ENCODE data around the gene RNPS1.
A peak's percentile ranks its signal among the peaks of the same experiment; 100 is the strongest.

Gene RNPS1, protein sequence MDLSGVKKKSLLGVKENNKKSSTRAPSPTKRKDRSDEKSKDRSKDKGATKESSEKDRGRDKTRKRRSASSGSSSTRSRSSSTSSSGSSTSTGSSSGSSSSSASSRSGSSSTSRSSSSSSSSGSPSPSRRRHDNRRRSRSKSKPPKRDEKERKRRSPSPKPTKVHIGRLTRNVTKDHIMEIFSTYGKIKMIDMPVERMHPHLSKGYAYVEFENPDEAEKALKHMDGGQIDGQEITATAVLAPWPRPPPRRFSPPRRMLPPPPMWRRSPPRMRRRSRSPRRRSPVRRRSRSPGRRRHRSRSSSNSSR

DNA sequence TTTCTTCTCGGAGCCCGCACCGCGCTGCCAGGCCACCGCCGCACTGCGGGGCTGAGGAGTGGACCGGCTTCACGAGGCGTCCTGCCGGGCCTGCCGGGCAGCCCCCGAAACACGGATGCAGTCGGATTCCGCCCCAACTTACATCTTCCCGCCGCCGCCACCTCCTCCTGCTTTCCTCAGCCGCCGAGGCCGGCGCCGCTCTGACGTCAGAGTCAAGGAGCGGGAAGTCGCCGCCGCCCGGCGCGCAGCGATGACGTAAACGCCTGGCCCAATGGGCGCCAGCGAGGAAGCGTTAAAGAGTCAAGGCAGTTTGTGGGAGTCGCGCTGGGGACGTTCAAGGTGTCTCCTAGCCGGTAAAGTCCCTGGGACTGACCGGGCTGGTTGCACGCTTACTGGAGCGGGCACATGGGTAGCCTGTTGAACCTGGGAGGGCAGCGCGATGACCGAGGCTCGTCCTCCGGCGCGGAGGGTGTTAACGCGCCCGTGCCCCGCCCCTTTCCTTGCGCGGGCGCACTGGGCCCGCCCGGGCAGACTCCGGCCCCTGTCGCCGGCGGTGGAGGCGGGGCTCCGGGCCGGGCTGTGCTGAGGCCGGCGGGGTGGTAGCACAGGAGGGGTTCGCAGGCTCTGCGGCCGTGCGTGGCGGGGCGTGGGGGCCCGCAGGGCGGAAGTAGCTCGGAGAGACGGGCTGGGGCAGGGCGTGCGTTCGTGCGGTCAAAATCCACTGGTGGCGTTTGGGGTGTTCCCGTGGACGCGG lies at the start of gene RNPS1:
Gene RNPS1 (minus strand): TSS at position 214 of the 754 bp plus-strand sequence. CDS start 3,483 bp downstream, outside the sequence.
- DNase-seq: peak; percentile 64

DNA sequence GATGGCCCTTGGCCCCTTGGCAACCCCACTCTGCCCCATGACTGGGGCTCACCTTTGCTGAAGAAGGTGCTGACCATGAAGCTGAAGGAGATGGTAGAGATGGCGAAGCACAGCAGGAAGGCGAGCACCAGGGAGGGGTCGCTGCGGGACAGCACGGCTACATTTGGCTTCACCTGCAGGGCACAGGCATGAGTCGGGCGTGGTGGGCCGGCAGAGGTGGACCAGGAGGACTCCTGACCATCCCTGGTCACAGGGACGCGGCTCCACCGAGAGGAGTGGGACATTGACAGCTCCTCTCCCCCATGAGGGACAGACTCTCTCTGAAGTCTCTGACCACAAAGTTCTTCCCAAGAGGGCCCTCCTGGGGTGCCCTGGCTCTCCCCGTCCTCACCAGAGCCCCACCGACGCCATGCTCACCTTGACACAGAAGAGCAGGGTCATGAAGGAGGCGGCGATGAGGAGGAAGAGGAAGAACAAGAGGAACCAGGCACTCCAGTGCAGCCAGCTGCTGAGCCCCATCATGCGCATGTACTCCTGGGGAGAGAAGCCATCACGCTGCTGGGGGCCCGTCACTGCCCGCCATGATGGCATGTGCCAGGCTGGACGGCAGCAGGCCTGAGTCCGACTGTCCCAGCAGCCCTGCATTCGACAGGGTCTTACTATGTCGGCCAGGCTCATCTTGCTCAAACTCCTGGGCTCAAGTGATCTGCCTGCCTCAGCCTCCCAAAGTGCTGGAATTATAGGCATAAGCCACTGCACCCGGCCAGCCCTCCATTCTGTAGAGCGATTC lies 49.5 kb upstream of the RNPS1 start:
- DNase-seq: no peak

DNA sequence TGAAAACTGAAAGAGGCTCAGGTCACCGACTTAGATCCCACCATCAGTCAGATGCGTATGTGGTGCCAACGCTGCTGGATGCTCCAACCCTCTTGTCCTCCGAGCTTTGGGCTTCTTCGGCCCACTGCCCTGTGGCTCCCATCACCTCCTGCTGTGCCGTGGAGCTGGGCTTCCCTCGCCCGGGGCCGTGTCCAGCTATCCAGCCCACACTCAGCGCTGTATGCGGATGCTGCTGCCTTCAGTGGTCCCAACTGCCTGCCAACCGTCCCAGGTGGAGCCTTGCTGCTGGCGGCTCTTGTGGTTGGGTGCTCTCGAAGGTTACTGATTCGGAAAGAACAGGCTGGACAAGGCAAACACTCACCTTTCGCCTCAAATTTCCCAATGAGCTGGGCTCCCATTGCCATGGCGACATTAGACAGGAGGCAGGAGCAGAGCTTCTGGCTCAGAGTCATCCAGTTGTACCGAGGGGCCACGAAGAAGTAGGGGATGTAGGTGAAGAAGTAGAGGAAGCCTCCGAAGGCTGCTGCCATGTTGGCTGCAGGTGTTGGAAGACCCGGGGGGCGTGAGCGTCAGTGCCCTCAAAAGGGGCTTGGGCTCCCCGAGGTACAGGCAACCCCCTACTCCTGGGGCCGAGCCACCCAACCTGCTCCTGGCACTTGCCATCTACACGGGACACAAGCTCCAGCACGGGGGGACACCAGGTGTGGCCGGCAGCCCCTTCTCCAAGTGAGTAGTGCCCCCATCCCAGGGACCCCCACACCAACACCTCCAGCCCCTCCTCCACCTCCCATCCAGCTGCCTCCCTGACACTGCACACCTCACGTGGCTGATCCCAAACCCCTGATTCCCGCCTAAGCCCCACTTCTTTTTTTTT lies 40.4 kb upstream of the RNPS1 start:
- DNase-seq: no peak

DNA sequence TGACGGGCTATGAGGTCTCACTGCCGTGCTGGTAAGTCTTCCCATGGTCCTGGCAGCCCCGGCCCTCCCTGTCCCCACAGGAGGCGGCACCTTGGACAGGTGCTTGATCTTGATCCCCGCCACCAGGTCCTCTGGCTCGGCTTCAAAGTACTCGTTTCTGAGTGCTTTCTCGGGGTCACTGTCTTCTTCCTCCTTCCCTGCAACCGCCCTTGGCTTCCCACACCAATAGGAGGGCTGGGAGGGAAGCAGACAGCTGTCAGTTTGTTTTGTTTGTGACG lies 31.9 kb upstream of the RNPS1 start:
- DNase-seq: no peak

DNA sequence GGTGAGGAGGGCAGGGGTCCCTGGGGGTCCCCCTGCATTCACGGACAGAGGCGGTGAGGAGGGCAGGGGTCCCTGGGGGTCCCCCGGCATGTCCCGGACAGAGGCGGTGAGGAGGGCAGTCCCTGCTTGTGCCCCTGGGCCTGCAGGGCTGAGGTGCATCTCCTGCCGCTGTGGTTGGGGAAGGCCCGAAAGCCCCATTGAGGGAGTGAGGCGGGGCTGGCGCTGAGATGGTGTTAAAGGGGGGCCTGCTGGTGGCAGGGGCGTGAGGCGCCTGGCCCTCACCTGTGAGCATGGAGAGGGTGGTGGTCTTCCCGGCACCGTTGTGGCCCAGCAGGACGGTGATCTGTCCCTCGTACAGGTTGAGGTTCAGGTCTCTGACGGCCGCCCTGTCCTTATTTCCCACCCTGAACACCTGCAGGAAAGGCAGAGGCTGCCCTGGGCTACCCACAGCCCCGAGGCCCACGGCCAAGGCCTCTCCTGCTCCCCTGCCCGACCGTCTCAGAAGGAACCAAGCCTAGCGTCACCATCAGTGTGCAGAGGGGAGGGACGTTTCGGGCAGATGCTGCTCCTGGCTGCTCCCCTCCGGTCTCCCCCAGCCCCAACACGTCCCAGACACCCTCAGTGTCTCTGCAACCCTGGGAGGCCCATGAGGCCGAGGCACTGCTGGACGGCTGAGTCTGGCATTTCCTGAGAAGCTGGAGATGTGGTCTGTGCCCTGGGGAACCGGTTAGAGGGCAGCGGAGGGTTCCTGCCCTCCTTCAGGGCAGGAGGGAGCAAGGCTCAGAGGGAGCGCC lies 31.4 kb upstream of the RNPS1 start:
- DNase-seq: no peak

DNA sequence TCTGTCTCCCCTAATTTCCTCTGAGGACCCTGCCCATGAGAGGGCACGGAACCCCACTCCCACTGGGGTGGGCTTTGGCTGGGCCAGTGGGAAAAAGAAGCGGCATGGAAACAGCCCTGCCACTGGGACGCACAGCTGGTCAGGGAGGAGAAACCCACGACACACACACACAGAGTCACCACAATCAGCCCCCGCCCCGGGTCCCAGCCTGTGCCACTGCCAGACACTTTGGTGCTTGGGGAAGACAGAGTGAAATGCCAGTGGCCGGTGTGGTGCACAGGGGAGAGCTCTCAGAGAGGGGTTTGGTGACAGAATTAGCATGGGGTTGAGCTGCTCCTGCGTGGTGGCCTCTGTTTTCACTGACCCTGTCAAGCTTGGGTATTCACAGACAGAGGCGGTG lies 30.7 kb upstream of the RNPS1 start:
- no peak for DNase-seq

DNA sequence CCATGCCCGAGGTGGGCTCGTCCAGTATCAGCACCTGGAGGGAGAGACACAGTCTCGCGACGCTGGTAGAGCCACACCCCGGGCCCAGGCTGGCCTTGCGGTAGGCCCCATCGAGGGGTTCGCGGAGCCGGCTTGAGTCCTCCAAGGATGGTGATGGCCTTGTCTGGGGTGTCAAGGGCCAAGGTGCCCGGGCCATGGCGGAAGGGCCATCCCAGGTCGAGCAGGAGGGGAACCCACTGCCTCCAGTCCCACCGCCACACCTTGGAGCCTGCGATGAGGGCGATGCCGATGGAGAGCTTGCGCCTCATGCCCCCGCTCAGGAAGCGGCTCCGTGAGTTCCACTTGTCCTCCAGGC lies 29.6 kb upstream of the RNPS1 start:
- no peak for DNase-seq

DNA sequence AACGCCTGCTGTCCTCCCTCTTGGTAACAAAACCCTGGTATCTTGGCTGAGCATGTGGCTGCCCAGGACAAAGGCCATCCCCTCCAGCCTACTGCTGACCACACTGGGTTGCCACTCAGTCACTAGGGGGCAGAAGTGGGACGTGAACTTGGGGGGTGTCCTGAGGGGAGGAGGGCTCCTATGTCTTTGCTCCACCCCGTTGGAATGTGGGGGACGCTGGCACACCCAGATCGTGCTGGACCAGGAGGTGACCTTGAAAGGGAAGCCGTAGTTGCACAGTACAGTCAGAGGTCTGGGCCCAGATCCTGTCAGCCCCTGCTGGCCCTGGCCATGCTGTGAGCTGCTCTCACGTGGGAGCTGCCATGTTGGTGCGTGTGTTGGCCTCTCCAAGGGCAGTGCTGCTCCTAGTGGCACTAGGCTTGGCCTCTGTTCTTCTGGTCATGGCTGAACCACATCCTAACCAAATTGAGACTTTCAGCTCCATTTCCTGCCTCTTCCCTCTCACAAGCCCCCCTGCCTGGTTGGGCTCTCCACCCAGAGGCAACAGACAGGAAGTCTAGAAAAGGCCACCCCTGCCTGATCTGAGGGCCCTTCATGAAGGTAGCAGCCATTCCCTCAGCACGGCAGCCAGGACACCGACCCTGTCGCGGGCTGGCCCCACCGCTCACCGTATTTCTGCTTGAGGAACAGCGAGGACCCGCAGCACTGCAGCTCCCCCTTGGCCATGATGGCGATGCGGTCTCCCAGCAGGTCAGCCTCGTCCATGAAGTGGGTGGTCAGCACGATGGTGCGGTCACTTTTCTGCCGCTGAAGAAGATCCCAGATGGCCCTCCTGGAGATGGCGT lies 29.0 kb upstream of the RNPS1 start:
- no peak for DNase-seq

DNA sequence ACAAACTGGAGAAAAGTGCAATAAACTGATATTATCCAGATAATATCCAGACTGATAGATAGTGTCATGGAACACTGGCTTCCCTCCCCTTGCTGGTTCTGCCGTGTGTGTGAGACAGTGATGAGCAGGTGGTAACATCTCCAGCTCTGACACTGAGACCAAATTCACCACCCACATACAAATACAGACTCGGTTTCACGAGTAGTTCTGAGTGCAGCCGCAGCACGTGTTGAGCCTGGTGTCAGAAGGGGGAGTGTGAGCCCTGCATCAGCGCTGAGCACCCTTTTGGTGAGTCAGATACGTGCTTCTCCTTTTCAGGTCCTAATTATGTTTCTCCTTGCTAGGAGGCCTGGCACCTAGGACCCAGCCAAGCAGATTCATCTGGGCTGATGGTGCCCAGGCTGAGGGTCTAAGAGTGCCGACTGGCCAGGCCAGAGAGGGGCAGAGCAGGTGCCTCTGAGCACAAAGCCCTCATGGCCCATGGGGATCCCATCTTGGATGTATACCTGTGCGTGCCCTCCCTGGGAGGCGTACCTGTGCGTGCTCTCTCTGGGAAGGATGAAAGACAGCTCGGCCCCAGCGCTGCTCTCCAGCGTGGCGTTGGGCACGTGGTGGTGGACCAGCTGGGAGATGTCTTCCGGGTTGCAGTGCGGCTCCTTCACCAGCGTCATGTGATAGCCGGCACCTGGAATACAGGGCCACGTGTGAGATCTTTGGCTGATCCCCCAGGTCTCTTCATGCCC lies 27.3 kb upstream of the RNPS1 start:
- no peak for DNase-seq

DNA sequence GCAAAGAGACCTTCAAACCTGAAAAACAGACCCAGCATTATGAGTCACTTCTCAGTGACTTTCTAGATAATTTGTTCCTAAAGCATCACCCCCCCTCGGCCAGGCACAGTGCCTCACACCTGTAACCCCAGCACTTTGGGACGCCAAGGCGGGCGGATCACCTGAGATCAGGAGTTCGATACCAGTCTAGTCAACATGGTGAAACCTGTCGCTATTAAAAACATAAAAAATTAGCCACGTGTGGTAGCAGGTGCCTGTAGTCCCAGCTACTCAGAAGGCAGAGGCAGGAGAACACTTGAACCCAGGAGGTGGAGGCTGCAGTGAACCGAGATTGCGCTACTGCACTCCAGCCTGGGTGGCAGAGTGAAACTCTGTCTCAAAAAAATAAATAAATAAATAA lies 24.3 kb upstream of the RNPS1 start:
- DNase-seq: no peak

DNA sequence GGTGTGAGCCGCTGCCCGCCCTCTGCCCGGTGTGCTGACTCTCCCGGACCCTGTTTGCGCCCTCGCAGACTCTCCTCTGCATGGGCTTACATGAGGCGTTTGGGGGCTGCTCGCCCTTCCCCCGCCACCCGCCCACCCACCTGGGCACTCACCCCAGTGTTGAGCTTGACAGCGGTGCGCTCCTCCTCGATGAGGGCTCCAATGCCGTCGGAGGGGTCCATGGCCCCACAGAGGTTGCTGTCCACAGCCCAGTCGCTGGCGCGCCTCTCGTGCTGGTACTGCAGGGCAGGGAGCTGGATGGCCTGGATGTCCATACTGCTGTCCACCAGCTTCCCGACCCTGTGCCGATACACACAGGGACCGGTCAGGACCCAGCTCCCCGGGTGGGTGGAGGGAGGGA lies 21.4 kb upstream of the RNPS1 start:
- no peak for DNase-seq

DNA sequence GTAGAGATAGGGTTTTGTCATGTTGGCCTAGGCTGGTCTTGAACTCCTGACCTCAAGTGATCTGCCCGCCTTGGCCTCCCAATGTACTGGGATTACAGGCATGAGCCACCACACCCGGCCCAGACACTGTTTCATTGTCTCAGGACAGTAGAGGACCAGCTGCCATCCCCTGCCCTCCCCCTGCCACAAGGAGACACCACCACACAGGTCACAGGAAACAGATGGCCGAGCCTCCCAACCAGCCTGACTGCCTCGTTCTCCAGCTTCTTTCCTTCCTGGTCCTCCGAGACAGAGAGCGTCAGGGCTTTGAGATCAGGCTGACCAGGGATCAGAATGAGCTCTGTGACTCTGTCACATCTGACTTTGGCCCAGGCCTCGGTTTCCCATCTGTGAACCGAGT lies 20.8 kb upstream of the RNPS1 start:
- DNase-seq: no peak

DNA sequence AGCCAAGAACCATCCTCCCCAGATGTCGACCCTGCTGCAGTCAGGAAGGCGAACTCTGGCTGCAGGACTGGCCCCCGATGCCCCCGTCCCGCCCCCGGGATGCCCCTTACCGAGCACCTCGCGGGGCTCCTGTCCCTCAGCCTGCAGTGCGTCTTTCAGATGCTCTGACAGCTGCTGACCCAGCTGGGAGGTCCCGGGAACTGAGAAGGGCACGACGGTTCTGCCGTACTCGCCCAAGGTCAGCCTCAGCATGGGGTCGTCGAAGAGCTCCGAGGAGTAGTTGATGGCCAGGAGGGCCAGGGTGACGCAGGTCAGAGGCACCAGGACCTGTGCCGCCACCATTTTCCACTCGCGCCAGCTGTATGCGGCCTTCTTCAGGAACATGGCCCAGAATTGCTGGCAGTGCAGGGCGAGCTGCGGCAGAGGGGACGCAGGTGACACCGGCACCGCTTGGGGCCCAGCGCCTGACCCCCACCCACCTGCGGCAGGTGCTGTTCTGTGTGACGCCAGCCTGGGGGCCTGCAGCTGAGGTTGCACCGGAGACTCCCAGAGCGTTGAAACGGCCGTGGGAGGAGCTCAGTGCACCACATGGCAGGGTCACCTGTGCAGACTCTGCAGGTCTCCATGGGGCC lies 20.1 kb upstream of the RNPS1 start:
- no peak for DNase-seq

DNA sequence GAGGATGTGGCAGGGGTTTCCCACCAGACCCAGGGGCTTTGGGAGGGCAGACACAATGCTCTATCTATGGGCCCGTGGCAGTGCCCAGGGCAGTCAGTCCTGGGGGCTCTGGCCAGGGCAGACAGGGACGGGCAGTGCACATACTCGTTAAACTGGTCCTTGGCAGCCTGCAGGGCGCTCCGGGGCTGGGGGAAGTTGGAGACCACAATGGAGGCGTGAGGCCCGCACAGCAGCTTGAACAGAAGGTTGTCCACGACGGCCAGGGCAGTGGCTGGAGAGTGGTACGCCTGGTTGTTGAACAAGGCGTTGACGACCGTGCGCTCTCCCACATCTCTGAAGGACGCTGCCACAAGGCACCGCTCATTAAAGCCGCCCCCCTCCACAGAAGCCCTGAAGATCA lies 18.6 kb upstream of the RNPS1 start:
- no peak for DNase-seq

DNA sequence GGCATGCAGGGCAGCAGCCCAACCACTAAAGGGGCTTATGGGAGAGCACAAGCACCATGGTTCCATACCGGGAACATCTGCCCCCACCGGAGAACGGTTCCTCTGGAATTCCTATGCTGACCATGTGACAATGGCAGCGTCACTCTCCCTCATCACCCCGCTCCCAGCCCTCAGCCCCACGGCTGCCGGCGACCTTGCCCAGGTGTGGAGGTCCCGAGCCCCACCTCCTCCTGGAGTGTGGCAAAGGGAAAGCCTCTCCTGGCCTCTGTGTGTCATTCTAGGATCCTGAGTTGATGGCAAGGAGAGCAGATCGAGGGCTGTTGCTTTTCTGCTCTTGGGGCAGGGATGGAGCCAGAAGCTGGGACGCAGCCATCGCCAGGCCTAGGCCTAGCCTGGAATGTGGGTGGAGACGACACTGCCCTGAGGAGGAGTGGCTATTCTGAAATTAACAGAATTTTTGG lies 17.8 kb upstream of the RNPS1 start:
- DNase-seq: no peak

DNA sequence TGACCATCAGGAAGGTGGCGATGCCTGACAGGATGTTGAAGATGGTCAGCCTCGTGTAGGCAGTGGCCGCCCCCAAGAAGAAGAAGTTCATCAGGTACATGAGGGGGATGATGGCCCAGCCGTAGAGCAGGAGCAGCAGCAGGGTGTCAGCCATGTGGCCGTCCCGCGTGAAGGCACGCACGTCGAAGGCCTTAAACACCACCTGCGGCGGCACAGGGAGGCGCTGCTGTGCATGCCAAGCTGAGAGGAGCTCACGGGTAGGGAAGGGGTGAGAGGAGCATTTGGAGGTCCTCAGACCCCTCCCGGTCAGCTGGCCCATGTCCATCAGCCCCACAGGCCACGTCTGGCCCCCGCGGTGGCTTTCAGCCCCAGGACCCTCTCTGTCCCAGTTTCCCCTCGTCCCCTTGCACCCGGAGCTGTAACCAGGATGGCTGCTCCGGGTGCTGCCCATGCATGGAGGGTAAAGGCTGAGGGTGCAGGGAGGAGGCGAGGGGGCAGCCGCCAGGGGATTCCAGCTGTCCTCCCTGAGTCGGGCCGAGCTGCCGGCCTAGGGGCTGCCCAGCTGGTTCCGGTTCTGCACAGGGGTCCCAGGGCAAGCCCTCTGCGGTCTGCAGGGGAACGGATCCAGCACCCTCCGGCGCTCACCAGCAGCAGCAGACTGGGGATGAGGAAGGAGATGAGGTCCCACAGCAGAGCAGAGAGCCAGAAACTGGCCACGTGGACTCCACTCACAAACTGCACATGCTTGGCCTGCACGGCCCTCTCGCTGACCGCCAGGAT lies 17.1 kb upstream of the RNPS1 start:
- DNase-seq: no peak

DNA sequence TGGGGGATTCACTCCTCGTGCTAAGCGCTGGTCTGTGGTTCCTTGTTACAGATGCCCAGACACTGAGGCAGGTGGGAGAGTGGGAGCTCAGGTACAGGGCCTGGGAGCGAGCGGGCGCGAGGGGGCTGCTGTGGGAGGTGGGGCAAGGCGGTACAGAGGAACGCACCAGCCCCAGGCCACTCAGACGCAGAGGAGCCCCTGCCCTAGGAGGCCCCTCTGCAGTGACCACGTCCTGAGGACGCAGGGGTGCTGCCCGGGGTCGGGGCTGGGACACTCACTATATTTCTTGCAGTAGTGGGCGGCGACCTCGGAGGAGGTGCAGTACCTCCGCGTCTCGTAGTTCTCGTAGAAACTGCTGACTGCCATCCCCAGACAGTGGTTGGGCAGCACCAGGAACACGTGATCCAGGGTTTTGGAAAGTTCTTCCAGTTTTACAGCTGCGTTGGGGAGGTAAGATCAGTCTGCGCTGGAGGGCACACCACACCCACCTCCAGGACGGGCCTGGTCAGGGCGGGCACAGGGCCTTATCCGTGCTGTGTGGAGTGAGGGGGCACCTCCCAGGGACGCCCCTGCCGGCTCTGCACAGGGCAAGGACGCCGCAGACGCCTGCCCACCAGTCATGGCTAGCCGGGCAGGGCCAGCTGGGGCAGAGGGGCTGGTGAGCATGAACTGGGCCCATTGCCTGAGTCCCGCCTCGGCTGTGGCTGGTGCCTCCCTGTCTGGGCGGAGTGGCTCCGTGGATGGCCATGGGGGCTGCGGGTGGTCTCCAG lies 16.3 kb upstream of the RNPS1 start:
- DNase-seq: no peak

DNA sequence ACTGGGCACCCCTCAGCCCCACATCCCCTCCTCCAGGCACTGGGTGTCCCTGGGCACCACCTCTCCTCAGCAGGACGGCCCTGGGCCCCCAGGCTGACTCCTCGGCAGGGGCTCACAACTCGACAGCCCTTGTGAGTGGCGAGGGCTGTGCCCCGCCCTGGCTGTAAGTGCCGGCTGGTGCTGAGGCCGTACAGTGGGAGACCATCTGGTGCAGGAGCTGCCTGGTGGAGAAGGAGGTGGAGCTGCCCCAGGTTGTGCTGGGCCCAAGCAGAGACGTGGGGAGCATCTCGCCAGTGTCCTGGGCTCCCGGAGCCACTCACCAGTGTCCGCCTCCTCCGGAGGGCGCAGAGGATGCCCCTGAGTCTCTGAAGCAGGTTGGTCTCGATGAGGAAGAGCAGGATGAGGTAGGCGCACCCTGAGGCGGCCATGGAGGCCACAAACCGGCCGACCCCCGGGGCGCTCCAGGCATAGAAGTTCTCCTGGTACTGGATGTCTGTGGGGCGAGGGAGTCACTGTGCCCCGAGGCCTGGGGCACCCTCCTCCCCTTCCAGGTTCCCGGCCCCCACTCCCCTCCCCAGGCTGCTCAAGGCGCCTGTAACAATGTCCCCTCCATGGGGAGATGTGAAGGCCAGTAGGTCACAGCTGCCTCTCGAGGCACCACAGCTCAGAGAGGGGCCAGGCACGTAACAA lies 15.1 kb upstream of the RNPS1 start:
- DNase-seq: no peak

Data from NCI-H1417 treated with DMSO at 0.1 percent for 48 hours (cell line).